Lung (tissue), 12 donors: ENCODE results near the gene ZCCHC17. TPM values are rescaled to one million over a fixed set of nuclear protein-coding genes. Genes with fewer than 3 reads are reported as not detected.

ENCODE experiments used
- ATAC-seq: fragments of 200-7000 bp; cut with Tn5 transposase; one replicate; pipeline ENCODE4 v1.9.1; 2020; ENCODE audit warnings: moderate number of reproducible peaks; ENCODE audit not compliant: insufficient read depth, low FRiP score
- DNase-seq, 3 donors: peaks; one replicate each; pipeline ENCODE4 v3.0.0-alpha.2; 2013 to 2017
- H3K27ac ChIP-seq, 2 donors: one replicate each; pipeline ENCODE4 v1.5.1; 2013; ENCODE audit warnings: mild to moderate bottlenecking in 2 of 2, moderate library complexity in 2 of 2, control low read depth in 1 of 2, inconsistent platforms in 1 of 2, low read depth in 1 of 2, low read length in 1 of 2
- H3K27me3 ChIP-seq, 3 donors: one replicate each; pipeline ENCODE4 v1.5.1; 2013; ENCODE audit warnings: low read length in 2 of 3; ENCODE audit not compliant: control insufficient read depth in 3 of 3, insufficient read depth in 3 of 3
- H3K36me3 ChIP-seq, 4 donors: one replicate each; pipeline ENCODE4 v1.5.1; 2013; ENCODE audit warnings: low read length in 4 of 4, mild to moderate bottlenecking in 1 of 4, moderate library complexity in 1 of 4; ENCODE audit not compliant: control insufficient read depth in 4 of 4, insufficient read depth in 4 of 4
- H3K4me1 ChIP-seq, 5 donors: one replicate each; pipeline ENCODE4 v1.5.1; 2013; ENCODE audit warnings: low read length in 5 of 5, mild to moderate bottlenecking in 2 of 5, moderate library complexity in 1 of 5; ENCODE audit not compliant: control insufficient read depth in 5 of 5, insufficient read depth in 5 of 5
- H3K4me3 ChIP-seq: one replicate; pipeline ENCODE4 v1.5.1; 2013; ENCODE audit warnings: mild to moderate bottlenecking, control low read depth, moderate library complexity
- H3K9ac ChIP-seq, 2 donors: one replicate each; pipeline ENCODE4 v1.5.1; 2013; ENCODE audit warnings: low read length in 2 of 2, control low read depth in 1 of 2; ENCODE audit not compliant: insufficient read depth in 1 of 2
- H3K9me3 ChIP-seq, 4 donors: one replicate each; pipeline ENCODE4 v1.5.1; 2013; ENCODE audit warnings: low read length in 3 of 4, mild to moderate bottlenecking in 1 of 4, moderate library complexity in 1 of 4; ENCODE audit not compliant: control insufficient read depth in 4 of 4, insufficient read depth in 3 of 4
- WGBS, 2 donors: extraction: QIAGEN DNeasy Blood & Tissue Kit; methylation state at CpG; one replicate each; pipeline ENCODE4 v1.1.7; 2013; 5-methylcytosine and 5-hydroxymethylcytosine counted together
- polyA plus RNA-seq, 2 donors: library from polyadenylated mRNA; stranded (reverse); fragments of 200-250 nt; gene quantifications; one replicate each; pipeline ENCODE4 v1.2.1, GENCODE V29; 2013
- total RNA-seq, 2 donors: library from RNA; depleted of rRNA in 1 of 2; stranded (reverse); fragments of >200 nt in 1 of 2; gene quantifications; one replicate each; pipeline ENCODE4 v1.2.1, GENCODE V29; 2014 to 2021
- TF ChIP-seq, protein P1 (sequence below): IDR thresholded peaks from 2 replicates; pipeline ENCODE4 v1.5.1; 2012; ENCODE audit warnings: mild to moderate bottlenecking; ENCODE audit errors: control extremely low read depth, extremely low read depth
- donor health status: control.
- donor health status: control.
- donor health status: Bipolar disorder and iron deficiency.
- donor health status: healthy.
- donor health status: DM: yes; HTN: yes; CAD: no.

ZCCHC17 gene
- total and polyA plus RNA-seq, 4 donors = 17.0 to 27.7 (median 21.8) TPM

DNA sequence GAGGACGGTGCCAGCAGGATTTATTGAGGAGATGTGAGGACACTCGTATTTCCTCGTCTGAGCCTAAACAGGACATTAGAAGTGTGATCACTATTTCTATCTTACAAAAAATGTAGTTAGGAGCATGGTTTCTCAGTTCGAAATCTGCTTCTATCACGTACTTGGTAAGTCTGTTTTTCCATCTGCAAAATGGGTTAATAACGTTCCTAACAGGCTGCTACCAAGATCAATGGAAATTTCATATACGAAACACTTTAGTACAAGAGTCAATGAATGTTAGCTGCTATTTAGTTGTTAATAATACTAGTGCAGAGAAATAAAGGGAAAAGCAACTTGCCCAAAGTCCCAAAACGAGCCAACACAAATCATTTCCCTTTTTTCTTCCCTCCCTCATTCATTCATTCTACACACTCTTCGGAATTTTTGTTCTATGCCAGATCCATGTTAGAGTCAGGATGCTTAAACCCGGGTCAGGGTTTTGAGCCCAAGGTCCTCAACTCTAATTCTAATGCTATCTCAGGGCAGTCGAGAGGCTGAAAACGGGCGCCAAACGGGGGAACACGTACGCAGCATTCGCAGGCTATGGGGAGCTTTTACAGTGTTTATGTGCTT is 852 bp upstream of the ZCCHC17 start:
- DNase-seq (peak in 1 of 3 donors; percentile 4), ATAC-seq (no peak)
- TF ChIP-seq, protein P1, sequence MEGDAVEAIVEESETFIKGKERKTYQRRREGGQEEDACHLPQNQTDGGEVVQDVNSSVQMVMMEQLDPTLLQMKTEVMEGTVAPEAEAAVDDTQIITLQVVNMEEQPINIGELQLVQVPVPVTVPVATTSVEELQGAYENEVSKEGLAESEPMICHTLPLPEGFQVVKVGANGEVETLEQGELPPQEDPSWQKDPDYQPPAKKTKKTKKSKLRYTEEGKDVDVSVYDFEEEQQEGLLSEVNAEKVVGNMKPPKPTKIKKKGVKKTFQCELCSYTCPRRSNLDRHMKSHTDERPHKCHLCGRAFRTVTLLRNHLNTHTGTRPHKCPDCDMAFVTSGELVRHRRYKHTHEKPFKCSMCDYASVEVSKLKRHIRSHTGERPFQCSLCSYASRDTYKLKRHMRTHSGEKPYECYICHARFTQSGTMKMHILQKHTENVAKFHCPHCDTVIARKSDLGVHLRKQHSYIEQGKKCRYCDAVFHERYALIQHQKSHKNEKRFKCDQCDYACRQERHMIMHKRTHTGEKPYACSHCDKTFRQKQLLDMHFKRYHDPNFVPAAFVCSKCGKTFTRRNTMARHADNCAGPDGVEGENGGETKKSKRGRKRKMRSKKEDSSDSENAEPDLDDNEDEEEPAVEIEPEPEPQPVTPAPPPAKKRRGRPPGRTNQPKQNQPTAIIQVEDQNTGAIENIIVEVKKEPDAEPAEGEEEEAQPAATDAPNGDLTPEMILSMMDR = no peak
- Histone ChIP-seq H3K9ac (peak overlapping the region; percentile 80 to 90), H3K27ac (peak overlapping the region; percentile 89 to 94), H3K9me3 (no peaks in the 10 kb centered on the region), H3K4me1 (peaks cover 0 to 21% (median 11%) of the 10 kb centered on the region in 5 donors), H3K27me3 (no peaks in the 10 kb centered on the region), H3K36me3 (peaks cover 6 to 19% (median 14%) of the 10 kb centered on the region in 4 donors), H3K4me3 (peak overlapping the region; percentile 94)
- 14 to 19% methylated on average over 17 of the region's 17 CpGs for WGBS, 2 donors

DNA sequence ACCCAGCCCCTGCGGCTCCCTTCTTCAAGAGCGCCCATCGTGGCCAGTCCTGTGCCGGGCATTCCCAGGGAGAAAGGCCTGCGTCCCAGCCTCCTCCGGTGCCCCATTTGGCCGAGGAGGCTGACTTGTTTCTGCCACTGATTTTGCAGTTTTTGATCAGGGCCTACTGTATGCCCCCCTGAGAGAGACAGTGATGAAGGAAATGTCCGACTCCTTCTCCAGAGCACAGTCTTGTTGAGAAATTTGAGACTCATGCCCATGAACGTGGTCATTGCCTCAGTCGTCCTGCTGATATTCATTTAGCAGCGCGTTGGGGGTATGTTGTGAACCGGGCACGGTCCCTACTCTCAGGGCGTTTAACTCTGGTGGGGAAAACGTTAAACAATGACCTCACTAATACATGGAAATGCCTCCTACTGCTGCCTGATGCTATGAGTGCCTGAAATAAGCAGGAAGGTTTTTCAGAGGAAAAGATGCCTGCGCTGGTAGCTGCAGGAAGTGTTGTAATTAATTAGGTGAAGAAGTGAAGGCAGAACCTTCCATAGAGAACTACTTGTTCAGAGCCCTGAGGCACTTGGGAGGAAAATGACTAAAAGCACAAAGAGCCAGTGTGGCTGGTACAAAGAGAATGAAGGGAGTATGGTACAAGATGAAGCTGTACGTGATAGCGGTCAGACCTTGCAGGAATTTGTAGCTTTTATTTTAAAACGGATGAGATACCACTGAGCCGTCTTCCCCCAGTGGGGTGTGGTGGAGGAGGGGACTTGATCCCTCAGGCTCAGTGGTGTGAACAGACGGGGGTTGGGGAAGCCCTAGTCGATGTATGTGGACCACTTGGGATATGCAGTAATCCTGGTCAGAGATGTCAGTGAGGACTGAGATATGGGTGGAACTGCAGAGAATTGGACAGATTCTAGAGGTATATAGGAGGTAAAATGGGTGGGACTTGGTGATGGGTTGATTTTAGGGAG is 730 bp downstream of the ZCCHC17 start:
- 4 to 5% methylated on average over 23 of the region's 23 CpGs for WGBS, 2 donors
- H3K9me3 ChIP-seq = no peaks in the 10 kb centered on the region
- DNase-seq (peak; percentile 14 to 63 (median 35)), ATAC-seq (no peak)
- peaks cover 0 to 12% (median 6%) of the 10 kb centered on the region in 4 donors for H3K36me3 ChIP-seq
- no peaks in the 10 kb centered on the region for H3K27me3 ChIP-seq
- H3K4me3 ChIP-seq = peak overlapping the region; percentile 73
- peaks cover 0 to 21% (median 11%) of the 10 kb centered on the region in 5 donors for H3K4me1 ChIP-seq
- H3K9ac ChIP-seq = peak overlapping the region; percentile 81 to 92
- H3K27ac ChIP-seq = peak overlapping the region; percentile 88 to 93
- TF ChIP-seq, protein P1 = no peak

DNA sequence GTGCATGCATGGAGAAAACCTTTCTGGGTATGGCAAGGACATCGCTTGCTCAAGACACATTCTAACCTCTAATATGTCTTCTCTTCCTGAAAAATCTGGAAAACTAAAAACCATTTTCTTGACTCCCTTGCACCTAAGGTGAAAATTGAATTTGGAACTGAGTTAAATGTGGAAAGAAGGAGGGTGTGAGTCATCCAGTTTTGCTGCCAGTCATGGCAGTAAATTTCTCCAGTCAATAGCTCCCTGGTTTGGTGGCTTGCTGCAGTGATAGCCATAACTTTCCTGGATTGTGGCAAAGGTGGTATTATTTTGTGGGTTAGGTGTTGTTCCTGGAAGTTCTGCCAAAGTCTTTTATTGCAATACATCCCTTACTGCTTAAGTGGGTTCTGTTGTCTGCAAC is 2.5 kb downstream of the ZCCHC17 start:
- Histone ChIP-seq H3K4me3 (no peak overlapping the region), H3K36me3 (peaks cover 0 to 3% (median 1%) of the 10 kb centered on the region in 4 donors), H3K27ac (no peak overlapping the region), H3K4me1 (peaks cover 0 to 34% (median 18%) of the 10 kb centered on the region in 5 donors), H3K9me3 (no peaks in the 10 kb centered on the region), H3K27me3 (no peaks in the 10 kb centered on the region), H3K9ac (no peak overlapping the region)
- 92 to 96% methylated on average over 1 of the region's 1 CpG for WGBS, 2 donors
- no peak for ATAC-seq
- TF ChIP-seq, protein P1 = no peak
- no peak for DNase-seq
